OCI-LY3 (cell line): Measurements from ENCODE around the gene GFOD1.

ENCODE experiments used
- H2AFZ ChIP-seq: fragments of 200-600, 300-600 bp; shearing (Covaris generic); 2 replicates; pipeline ENCODE4 v1.6.0; 2014; ENCODE audit warnings: antibody characterized with exemption, low read depth, low read length
- H3K27ac ChIP-seq: fragments of 200-600, 300-600 bp; sonication (generic); 2 replicates; pipeline ENCODE4 v1.5.1; 2014; ENCODE audit warnings: mild to moderate bottlenecking, low read length, moderate library complexity, mixed read lengths
- H3K27me3 ChIP-seq: fragments of 200-600, 300-600 bp; sonication (generic); 2 replicates; pipeline ENCODE4 v1.6.1; 2014; ENCODE audit warnings: low read depth, low read length, mixed read lengths
- H3K36me3 ChIP-seq: fragments of 200-600, 300-600 bp; sonication (generic); replicated peaks from 2 replicates; pipeline ENCODE3; 2014; ENCODE audit warnings: low read depth, low read length, mixed read lengths
- H3K4me1 ChIP-seq: fragments of 300-600, 200-600 bp; sonication (generic); 2 replicates; pipeline ENCODE4 v1.6.1; 2014; ENCODE audit warnings: low read length, mixed read lengths
- H3K4me2 ChIP-seq: fragments of 200-600, 300-600 bp; sonication (generic); 2 replicates; pipeline ENCODE4 v1.6.1; 2014; ENCODE audit warnings: low read length, mixed read lengths
- H3K4me3 ChIP-seq: fragments of 300-600, 200-600 bp; sonication (generic); 2 replicates; pipeline ENCODE4 v1.5.1; 2014; ENCODE audit warnings: antibody characterized with exemption, mild to moderate bottlenecking, low read length, moderate library complexity
- H3K79me2 ChIP-seq: fragments of 300-600, 200-600 bp; shearing (Covaris generic); 2 replicates; pipeline ENCODE4 v1.6.1; 2014; ENCODE audit warnings: mild to moderate bottlenecking, low read length, mixed read lengths
- H3K9ac ChIP-seq: fragments of 300-600, 200-600 bp; shearing (Covaris generic); 2 replicates; pipeline ENCODE4 v1.6.0; 2014; ENCODE audit warnings: mild to moderate bottlenecking, low read length, moderate library complexity
- H3K9me3 ChIP-seq: fragments of 200-600, 300-600 bp; shearing (Covaris generic); 2 replicates; pipeline ENCODE4 v1.6.1; 2014; ENCODE audit warnings: low read length, mixed read lengths; ENCODE audit not compliant: insufficient read depth
- H4K20me1 ChIP-seq: fragments of 200-600, 300-600 bp; sonication (generic); 2 replicates; pipeline ENCODE4 v1.6.1; 2016; ENCODE audit warnings: low read length, mixed read lengths; ENCODE audit not compliant: insufficient read depth
- EZH2phosphoT487 ChIP-seq: fragments of 200-600 bp; shearing (Covaris generic); IDR thresholded peaks from 2 replicates; pipeline ENCODE4 v1.6.1; 2018; ENCODE audit warnings: antibody characterized with exemption, mixed run types, low read depth
- TF ChIP-seq, protein P1 (sequence below): fragments of 200-600, 300-600 bp; sonication (generic); IDR thresholded peaks from 2 replicates; pipeline ENCODE4 v1.5.1; 2014; ENCODE audit warnings: antibody characterized with exemption, low read length, low read depth

Gene GFOD1

DNA sequence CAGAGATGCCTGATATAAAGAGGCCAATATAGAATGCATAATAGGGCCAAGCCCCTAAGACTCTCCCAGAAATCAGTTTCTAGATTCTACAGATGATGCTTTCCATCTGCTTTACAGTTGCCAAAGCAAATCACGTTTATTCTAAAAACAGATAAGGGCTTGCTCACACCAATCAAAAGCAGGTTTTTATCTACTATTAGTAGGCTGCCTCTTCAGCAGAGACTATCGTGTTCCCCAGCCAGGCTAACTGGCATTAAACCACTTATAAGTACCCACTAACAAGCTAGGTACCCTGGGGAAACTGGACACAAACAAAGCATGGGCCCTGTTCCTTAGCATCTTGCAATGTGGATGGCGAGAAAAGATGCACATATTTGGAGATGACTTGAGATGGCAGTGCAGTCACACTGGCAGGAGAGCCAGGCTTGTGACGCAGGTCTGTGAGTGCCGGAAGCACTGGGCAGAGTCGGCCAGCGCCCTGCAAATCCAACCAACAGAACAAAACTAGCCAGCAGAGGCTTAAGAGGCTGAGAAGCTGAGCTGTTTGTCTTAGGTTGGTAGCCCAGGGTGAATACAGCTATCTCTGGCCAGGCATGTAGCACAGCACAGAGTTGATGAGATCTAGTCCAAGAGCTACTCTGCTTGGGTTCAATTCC, 73.4 kb downstream of the GFOD1 start:
- no peak overlapping the region for H3K4me3 ChIP-seq
- no peaks in the 10 kb centered on the region for H3K79me2 ChIP-seq
- H3K4me1 ChIP-seq: no peaks in the 10 kb centered on the region
- H3K36me3 ChIP-seq: no peaks in the 10 kb centered on the region
- no peak overlapping the region for H3K9ac ChIP-seq
- TF ChIP-seq, protein P1, sequence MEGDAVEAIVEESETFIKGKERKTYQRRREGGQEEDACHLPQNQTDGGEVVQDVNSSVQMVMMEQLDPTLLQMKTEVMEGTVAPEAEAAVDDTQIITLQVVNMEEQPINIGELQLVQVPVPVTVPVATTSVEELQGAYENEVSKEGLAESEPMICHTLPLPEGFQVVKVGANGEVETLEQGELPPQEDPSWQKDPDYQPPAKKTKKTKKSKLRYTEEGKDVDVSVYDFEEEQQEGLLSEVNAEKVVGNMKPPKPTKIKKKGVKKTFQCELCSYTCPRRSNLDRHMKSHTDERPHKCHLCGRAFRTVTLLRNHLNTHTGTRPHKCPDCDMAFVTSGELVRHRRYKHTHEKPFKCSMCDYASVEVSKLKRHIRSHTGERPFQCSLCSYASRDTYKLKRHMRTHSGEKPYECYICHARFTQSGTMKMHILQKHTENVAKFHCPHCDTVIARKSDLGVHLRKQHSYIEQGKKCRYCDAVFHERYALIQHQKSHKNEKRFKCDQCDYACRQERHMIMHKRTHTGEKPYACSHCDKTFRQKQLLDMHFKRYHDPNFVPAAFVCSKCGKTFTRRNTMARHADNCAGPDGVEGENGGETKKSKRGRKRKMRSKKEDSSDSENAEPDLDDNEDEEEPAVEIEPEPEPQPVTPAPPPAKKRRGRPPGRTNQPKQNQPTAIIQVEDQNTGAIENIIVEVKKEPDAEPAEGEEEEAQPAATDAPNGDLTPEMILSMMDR: no peak
- no peak for TF ChIP-seq EZH2phosphoT487
- H3K27me3 ChIP-seq: no peaks in the 10 kb centered on the region
- no peak overlapping the region for H2AFZ ChIP-seq
- no peak overlapping the region for H3K4me2 ChIP-seq
- H3K9me3 ChIP-seq: no peaks in the 10 kb centered on the region
- H3K27ac ChIP-seq: no peak overlapping the region
- no peaks in the 10 kb centered on the region for H4K20me1 ChIP-seq

DNA sequence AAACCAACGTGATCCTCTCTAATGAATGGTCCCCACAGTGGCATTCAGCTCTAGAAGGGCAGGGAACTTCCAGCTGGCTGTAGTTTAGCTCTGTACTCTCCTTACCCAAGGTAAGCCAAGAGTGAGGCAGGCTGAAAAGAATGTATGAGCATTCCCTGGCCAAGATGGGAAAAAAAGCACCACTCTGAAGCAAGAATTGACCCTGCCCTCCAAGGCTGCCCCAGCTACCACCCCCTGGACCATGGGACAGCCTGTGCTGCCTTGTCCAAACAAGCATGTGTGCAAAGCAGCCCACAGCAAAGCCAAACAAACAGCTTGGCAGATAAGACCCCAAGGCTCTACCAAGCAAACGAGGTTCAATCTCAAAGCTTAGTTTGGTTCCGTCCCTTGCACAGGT, 73.9 kb downstream of the GFOD1 start:
- no peaks in the 10 kb centered on the region for H3K4me1 ChIP-seq
- no peak overlapping the region for H2AFZ ChIP-seq
- H3K27ac ChIP-seq: no peak overlapping the region
- no peak overlapping the region for H3K4me2 ChIP-seq
- H3K9ac ChIP-seq: no peak overlapping the region
- no peak for TF ChIP-seq EZH2phosphoT487
- TF ChIP-seq, protein P1: no peak
- no peaks in the 10 kb centered on the region for H3K36me3 ChIP-seq
- no peaks in the 10 kb centered on the region for H3K9me3 ChIP-seq
- H3K79me2 ChIP-seq: no peaks in the 10 kb centered on the region
- no peaks in the 10 kb centered on the region for H3K27me3 ChIP-seq
- H3K4me3 ChIP-seq: no peak overlapping the region
- H4K20me1 ChIP-seq: no peaks in the 10 kb centered on the region

DNA sequence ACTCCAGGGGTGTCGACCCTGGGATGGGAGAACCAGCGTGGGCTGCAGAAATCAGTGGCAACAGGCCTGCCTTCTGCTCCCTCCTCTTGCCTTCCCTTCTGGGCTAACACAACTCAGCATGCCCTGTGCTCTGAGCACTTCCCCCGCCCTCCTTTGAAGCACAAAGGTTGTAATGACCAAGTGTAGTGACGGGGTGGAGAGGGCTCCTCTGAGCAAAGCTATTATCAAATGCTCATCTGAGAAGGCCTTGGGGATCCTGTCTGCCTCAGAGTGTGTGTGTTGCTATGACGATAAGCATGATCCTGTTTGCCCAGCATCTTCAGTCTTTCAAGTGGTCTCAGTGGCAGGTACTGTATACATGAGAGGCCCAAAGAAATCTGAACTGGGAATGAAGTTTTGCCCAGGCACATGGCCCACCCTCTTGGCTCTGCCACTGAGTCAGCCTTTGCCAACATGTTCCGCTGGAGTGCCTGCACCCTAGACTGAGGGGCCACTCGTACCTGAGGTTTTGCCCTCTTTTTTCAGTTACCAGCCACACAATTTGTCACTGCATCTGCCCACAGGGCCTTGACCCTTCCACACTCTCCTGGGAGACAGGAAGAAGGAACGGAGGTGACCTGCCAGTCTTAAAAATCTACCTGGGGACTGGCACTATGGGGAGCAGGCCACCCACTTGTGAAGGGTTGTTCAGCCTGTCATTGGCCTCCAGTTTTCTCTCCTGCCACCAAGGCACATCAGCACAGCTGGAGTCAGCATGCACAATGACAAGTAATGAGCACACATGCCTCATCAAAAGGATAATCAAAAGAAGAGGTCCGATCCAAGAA, 74.5 kb downstream of the GFOD1 start:
- Histone ChIP-seq H2AFZ (no peak overlapping the region), H3K4me3 (no peak overlapping the region), H3K36me3 (no peaks in the 10 kb centered on the region), H3K4me2 (no peak overlapping the region), H4K20me1 (no peaks in the 10 kb centered on the region), H3K9me3 (no peaks in the 10 kb centered on the region), H3K9ac (no peak overlapping the region), H3K4me1 (no peaks in the 10 kb centered on the region), H3K27me3 (no peaks in the 10 kb centered on the region), H3K79me2 (no peaks in the 10 kb centered on the region), H3K27ac (no peak overlapping the region)
- TF ChIP-seq, protein P1: no peak
- no peak for TF ChIP-seq EZH2phosphoT487

DNA sequence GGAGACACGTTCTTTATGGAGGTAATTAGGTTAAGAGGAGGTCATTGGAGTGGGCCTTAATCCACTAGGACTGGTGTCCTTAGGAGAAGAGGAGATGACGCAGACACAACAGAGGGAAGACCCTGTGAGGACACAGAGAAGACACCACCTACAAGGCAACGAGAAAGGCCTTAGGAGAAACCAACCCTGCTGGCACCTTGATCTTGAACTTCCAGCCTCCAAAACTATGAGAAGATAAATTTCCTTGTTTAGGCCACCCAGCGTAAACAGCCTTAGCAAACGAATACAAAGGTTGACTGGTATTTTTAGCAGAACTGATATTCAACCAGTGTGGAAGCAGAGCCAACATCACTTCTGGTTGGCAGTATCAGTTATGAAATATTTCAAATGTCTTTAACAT, 75.2 kb downstream of the GFOD1 start:
- no peaks in the 10 kb centered on the region for H3K36me3 ChIP-seq
- TF ChIP-seq EZH2phosphoT487: no peak
- TF ChIP-seq, protein P1: no peak
- H2AFZ ChIP-seq: no peak overlapping the region
- no peaks in the 10 kb centered on the region for H3K27me3 ChIP-seq
- H3K9ac ChIP-seq: no peak overlapping the region
- H3K4me1 ChIP-seq: no peaks in the 10 kb centered on the region
- H4K20me1 ChIP-seq: no peaks in the 10 kb centered on the region
- H3K79me2 ChIP-seq: no peaks in the 10 kb centered on the region
- H3K4me3 ChIP-seq: no peak overlapping the region
- no peak overlapping the region for H3K4me2 ChIP-seq
- no peak overlapping the region for H3K27ac ChIP-seq
- H3K9me3 ChIP-seq: no peaks in the 10 kb centered on the region
